ENCODE measurements around the gene PSAT1.
"Not testable (repeated sequence)": the region's sequence is repeated elsewhere in the genome, so short reads cannot be mapped to it uniquely, and the experiment has no call there.

PSAT1 gene

DNA sequence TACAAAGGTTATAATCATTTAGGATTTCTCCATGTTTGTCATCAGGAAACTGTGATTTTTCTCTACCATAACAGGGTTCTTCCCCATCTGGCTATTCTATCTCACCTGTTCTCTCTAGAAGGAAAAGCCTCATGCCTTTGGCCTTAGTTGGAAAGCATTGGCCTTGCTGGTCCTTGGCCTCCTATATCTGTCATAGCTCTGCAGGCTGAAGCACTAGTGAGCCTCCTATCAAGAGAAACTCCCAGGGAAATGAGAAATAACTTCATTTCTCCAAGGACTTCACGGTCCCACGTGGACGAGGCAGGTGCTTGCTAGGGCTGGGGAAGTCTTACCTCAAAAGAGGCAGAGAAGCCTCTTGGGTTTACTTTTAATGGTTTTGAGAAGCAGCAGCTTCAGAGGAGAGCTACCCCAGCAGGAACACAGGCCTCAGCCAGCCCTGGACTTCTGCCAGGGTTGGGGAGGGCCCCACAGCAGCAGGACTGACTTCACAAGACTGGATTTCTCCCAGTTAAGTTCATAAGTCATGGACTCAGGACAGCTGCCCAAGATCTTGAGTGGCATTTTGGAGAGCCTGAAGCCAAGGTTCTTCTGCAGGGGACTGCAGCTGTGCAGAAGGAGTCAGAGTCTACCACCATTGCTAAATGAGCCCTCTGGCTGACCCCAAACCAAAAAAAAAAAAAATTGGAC is 15.8 kb upstream of the PSAT1 start:
- H3K4me2 ChIP-seq (ENCODE audit: low read depth, low read length, poor library complexity, severe bottlenecking), result no peak overlapping the region
- H3K9me3 ChIP-seq (ENCODE audit: insufficient read depth, low read length), result no peaks in the 10 kb centered on the region
- no peak overlapping the region for H3K4me3 ChIP-seq (ENCODE audit: insufficient read depth, low read length, poor library complexity, severe bottlenecking)
- H2AFZ ChIP-seq (ENCODE audit: low read depth, low read length, severe bottlenecking), result no peak overlapping the region
- no peak overlapping the region for H3K9ac ChIP-seq (ENCODE audit: low read length)
- no peak for TF ChIP-seq EZH2phosphoT487 (conservative IDR thresholded peaks at IDR 0.05; ENCODE audit: low read length)
- TF ChIP-seq, protein P1, sequence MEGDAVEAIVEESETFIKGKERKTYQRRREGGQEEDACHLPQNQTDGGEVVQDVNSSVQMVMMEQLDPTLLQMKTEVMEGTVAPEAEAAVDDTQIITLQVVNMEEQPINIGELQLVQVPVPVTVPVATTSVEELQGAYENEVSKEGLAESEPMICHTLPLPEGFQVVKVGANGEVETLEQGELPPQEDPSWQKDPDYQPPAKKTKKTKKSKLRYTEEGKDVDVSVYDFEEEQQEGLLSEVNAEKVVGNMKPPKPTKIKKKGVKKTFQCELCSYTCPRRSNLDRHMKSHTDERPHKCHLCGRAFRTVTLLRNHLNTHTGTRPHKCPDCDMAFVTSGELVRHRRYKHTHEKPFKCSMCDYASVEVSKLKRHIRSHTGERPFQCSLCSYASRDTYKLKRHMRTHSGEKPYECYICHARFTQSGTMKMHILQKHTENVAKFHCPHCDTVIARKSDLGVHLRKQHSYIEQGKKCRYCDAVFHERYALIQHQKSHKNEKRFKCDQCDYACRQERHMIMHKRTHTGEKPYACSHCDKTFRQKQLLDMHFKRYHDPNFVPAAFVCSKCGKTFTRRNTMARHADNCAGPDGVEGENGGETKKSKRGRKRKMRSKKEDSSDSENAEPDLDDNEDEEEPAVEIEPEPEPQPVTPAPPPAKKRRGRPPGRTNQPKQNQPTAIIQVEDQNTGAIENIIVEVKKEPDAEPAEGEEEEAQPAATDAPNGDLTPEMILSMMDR (IDR thresholded peaks at IDR 0.05; ENCODE audit: insufficient read depth, low read length, poor library complexity, severe bottlenecking), result no peak
- H3K27me3 ChIP-seq (ENCODE audit: low read length), result no peaks in the 10 kb centered on the region
- no peaks in the 10 kb centered on the region for H3K36me3 ChIP-seq (ENCODE audit: low read length)
- no peaks in the 10 kb centered on the region for H3K79me2 ChIP-seq (ENCODE audit: insufficient read depth, low read length)
- H3K9me2 ChIP-seq (replicated peaks; ENCODE audit: insufficient read depth, low read length), result no peaks in the 10 kb centered on the region
- H3K27ac ChIP-seq (ENCODE audit: low read depth, low read length), result no peak overlapping the region
- H3F3A ChIP-seq (ENCODE audit: insufficient read depth), result no peaks in the 10 kb centered on the region
- H4K20me1 ChIP-seq (ENCODE audit: low read depth, low read length), result no peaks in the 10 kb centered on the region

DNA sequence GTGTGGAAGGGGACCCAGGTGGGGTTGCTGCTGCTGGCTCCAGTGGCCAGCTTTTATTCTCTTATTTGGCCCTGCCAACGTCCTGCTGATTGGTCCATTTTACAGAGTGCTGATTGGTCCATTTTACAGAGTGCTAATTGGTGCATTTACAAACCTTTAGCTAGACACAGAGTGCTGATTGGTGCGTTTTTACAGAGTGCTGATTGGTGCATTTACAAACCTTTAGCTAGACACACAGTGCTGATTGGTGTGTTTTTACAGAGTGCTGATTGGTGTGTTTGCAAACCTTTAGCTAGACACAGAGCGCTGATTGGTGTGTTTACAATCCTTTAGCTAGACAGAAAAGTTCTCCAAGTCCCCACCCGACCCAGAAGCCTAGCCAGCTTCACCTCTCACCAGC is 12.7 kb upstream of the PSAT1 start:
- H3K9ac ChIP-seq (ENCODE audit: low read length); H3K4me2 ChIP-seq (ENCODE audit: low read depth, low read length, poor library complexity, severe bottlenecking); H3K9me2 ChIP-seq (replicated peaks; ENCODE audit: insufficient read depth, low read length); H4K20me1 ChIP-seq (ENCODE audit: low read depth, low read length); H3K27me3 ChIP-seq (ENCODE audit: low read length); H3K79me2 ChIP-seq (ENCODE audit: insufficient read depth, low read length); H2AFZ ChIP-seq (ENCODE audit: low read depth, low read length, severe bottlenecking); H3K4me3 ChIP-seq (ENCODE audit: insufficient read depth, low read length, poor library complexity, severe bottlenecking); H3K9me3 ChIP-seq (ENCODE audit: insufficient read depth, low read length); H3K36me3 ChIP-seq (ENCODE audit: low read length); H3F3A ChIP-seq (ENCODE audit: insufficient read depth); H3K27ac ChIP-seq (ENCODE audit: low read depth, low read length): not testable (repeated sequence)

GRCh38 chr9:78286125-78286524 is 10.8 kb upstream of the PSAT1 start:
- H3F3A ChIP-seq (ENCODE audit: insufficient read depth), result no peaks in the 10 kb centered on the region
- H3K9me3 ChIP-seq (ENCODE audit: insufficient read depth, low read length), result no peaks in the 10 kb centered on the region
- H3K9me2 ChIP-seq (replicated peaks; ENCODE audit: insufficient read depth, low read length), result no peaks in the 10 kb centered on the region
- H3K27ac ChIP-seq (ENCODE audit: low read depth, low read length), result no peak overlapping the region
- no peak overlapping the region for H2AFZ ChIP-seq (ENCODE audit: low read depth, low read length, severe bottlenecking)
- no peaks in the 10 kb centered on the region for H3K79me2 ChIP-seq (ENCODE audit: insufficient read depth, low read length)
- TF ChIP-seq, protein P1 (IDR thresholded peaks at IDR 0.05; ENCODE audit: insufficient read depth, low read length, poor library complexity, severe bottlenecking), result no peak
- TF ChIP-seq EZH2phosphoT487 (conservative IDR thresholded peaks at IDR 0.05; ENCODE audit: low read length), result no peak
- no peak overlapping the region for H3K4me3 ChIP-seq (ENCODE audit: insufficient read depth, low read length, poor library complexity, severe bottlenecking)
- H4K20me1 ChIP-seq (ENCODE audit: low read depth, low read length), result no peaks in the 10 kb centered on the region
- no peak overlapping the region for H3K4me2 ChIP-seq (ENCODE audit: low read depth, low read length, poor library complexity, severe bottlenecking)
- no peaks in the 10 kb centered on the region for H3K27me3 ChIP-seq (ENCODE audit: low read length)
- no peak overlapping the region for H3K9ac ChIP-seq (ENCODE audit: low read length)
- H3K36me3 ChIP-seq (ENCODE audit: low read length), result no peaks in the 10 kb centered on the region

DNA sequence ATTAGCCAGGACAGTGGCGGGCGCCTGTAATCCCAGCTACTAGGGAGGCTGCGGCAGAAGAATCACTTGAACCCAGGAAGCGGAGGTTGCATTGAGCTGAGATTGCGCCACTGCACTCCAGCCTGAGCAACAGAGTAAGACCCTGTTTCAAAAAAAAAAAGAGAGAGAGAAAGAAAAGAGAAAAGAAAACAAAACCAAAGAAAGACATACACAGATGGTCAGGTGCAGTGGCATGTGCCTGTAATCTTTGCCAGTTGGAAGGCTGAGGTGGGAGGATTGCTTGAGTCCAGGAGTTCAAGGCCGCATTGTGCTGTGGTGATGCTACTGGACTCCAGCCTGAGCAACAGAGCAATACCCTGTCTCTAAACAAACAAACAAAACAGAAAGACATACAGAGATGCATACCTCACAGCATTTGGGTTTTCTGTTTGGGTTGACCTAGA is 10.0 kb upstream of the PSAT1 start:
- no peaks in the 10 kb centered on the region for H3F3A ChIP-seq (ENCODE audit: insufficient read depth)
- no peak for TF ChIP-seq EZH2phosphoT487 (conservative IDR thresholded peaks at IDR 0.05; ENCODE audit: low read length)
- TF ChIP-seq, protein P1 (IDR thresholded peaks at IDR 0.05; ENCODE audit: insufficient read depth, low read length, poor library complexity, severe bottlenecking), result no peak
- no peak overlapping the region for H2AFZ ChIP-seq (ENCODE audit: low read depth, low read length, severe bottlenecking)
- H3K9ac ChIP-seq (ENCODE audit: low read length), result no peak overlapping the region
- H3K27me3 ChIP-seq (ENCODE audit: low read length), result no peaks in the 10 kb centered on the region
- no peaks in the 10 kb centered on the region for H3K36me3 ChIP-seq (ENCODE audit: low read length)
- no peaks in the 10 kb centered on the region for H3K9me2 ChIP-seq (replicated peaks; ENCODE audit: insufficient read depth, low read length)
- no peak overlapping the region for H3K27ac ChIP-seq (ENCODE audit: low read depth, low read length)
- H3K9me3 ChIP-seq (ENCODE audit: insufficient read depth, low read length), result no peaks in the 10 kb centered on the region
- no peak overlapping the region for H3K4me2 ChIP-seq (ENCODE audit: low read depth, low read length, poor library complexity, severe bottlenecking)
- H3K4me3 ChIP-seq (ENCODE audit: insufficient read depth, low read length, poor library complexity, severe bottlenecking), result no peak overlapping the region
- H3K79me2 ChIP-seq (ENCODE audit: insufficient read depth, low read length), result no peaks in the 10 kb centered on the region
- no peaks in the 10 kb centered on the region for H4K20me1 ChIP-seq (ENCODE audit: low read depth, low read length)
